Liver (tissue), 9 donors: ENCODE results near the gene HRG. TPM values are rescaled to one million over a fixed set of nuclear protein-coding genes. Genes with fewer than 3 reads are reported as not detected.

Experiments
- DNase-seq: peaks from one replicate; pipeline ENCODE4 v3.0.0-alpha.2; 2017; ENCODE audit warnings: low spot score
- H3K27ac ChIP-seq, 2 donors: one replicate each; pipeline ENCODE4 v1.7.0; 2013; ENCODE audit warnings: inconsistent platforms in 2 of 2, low read length in 2 of 2, control low read depth in 1 of 2, low read depth in 1 of 2, mild to moderate bottlenecking in 1 of 2
- H3K27me3 ChIP-seq, 4 donors: one replicate each; pipeline versions ENCODE4 v1.6.1 to v1.7.0; 2013; ENCODE audit warnings: low read length in 3 of 4, inconsistent platforms in 1 of 4, mild to moderate bottlenecking in 1 of 4, moderate library complexity in 1 of 4; ENCODE audit not compliant: control insufficient read depth in 4 of 4, insufficient read depth in 4 of 4
- H3K36me3 ChIP-seq, 4 donors: one replicate each; pipeline versions ENCODE4 v1.6.1 to v1.7.0; 2013; ENCODE audit warnings: low read length in 3 of 4, mild to moderate bottlenecking in 3 of 4, low read depth in 1 of 4, moderate library complexity in 1 of 4; ENCODE audit not compliant: control insufficient read depth in 4 of 4, insufficient read depth in 3 of 4
- H3K4me1 ChIP-seq, 4 donors: one replicate each; pipeline versions ENCODE4 v1.6.1 to v1.7.0; 2013; ENCODE audit warnings: low read length in 3 of 4, mild to moderate bottlenecking in 3 of 4, moderate library complexity in 1 of 4; ENCODE audit not compliant: control insufficient read depth in 4 of 4, insufficient read depth in 4 of 4
- H3K4me3 ChIP-seq, 3 donors: one replicate each; pipeline versions ENCODE4 v1.6.1 to v1.7.0; 2013; ENCODE audit warnings: low read length in 3 of 3, control low read depth in 1 of 3, low read depth in 1 of 3, mild to moderate bottlenecking in 1 of 3
- H3K9ac ChIP-seq, 2 donors: one replicate each; pipeline ENCODE4 v1.7.0; 2013; ENCODE audit warnings: low read length in 2 of 2, mild to moderate bottlenecking in 2 of 2, moderate library complexity in 2 of 2, control low read depth in 1 of 2, low read depth in 1 of 2
- H3K9me3 ChIP-seq, 4 donors: one replicate each; pipeline versions ENCODE4 v1.6.1 to v1.7.0; 2013; ENCODE audit warnings: low read length in 3 of 4; ENCODE audit not compliant: control insufficient read depth in 4 of 4
- EGR1 ChIP-seq, 2 donors: IDR thresholded peaks; 2 replicates each; pipeline ENCODE4 v1.6.1; 2016 to 2018; ENCODE audit warnings: antibody characterized with exemption in 2 of 2, low read depth in 2 of 2
- FOXA1 ChIP-seq: IDR thresholded peaks from 2 replicates; pipeline ENCODE4 v1.6.1; 2016; ENCODE audit warnings: antibody characterized with exemption
- FOXA2 ChIP-seq: IDR thresholded peaks from 2 replicates; pipeline ENCODE4 v1.6.1; 2016; ENCODE audit warnings: antibody characterized with exemption
- HNF4A ChIP-seq, 2 donors: conservative IDR thresholded peaks; 2 replicates each; pipeline ENCODE4 v1.6.1; 2016; ENCODE audit warnings: antibody characterized with exemption in 2 of 2, mild to moderate bottlenecking in 2 of 2
- HNF4G ChIP-seq: IDR thresholded peaks from 2 replicates; pipeline ENCODE4 v1.6.1; 2016; ENCODE audit warnings: antibody characterized with exemption
- JUND ChIP-seq, 2 donors: IDR thresholded peaks; 2 replicates each; pipeline ENCODE4 v1.6.1; 2016; ENCODE audit warnings: antibody characterized with exemption in 2 of 2
- NR2F2 ChIP-seq: IDR thresholded peaks from 2 replicates; pipeline ENCODE4 v1.6.1; 2016; ENCODE audit warnings: antibody characterized with exemption
- RAD21 ChIP-seq, 2 donors: IDR thresholded peaks; 2 replicates each; pipeline ENCODE4 v1.6.1; 2016; ENCODE audit warnings: antibody characterized with exemption in 2 of 2, mild to moderate bottlenecking in 2 of 2
- RXRA ChIP-seq, 2 donors: IDR thresholded peaks; 2 replicates each; pipeline ENCODE4 v1.6.1; 2017 to 2018; ENCODE audit warnings: antibody characterized with exemption in 2 of 2, mild to moderate bottlenecking in 1 of 2
- SP1 ChIP-seq: IDR thresholded peaks from 2 replicates; pipeline ENCODE4 v1.6.1; 2018; ENCODE audit warnings: antibody characterized with exemption, mild to moderate bottlenecking
- TAF1 ChIP-seq: conservative IDR thresholded peaks from 2 replicates; pipeline ENCODE4 v1.6.1; 2016; ENCODE audit warnings: antibody characterized with exemption, mild to moderate bottlenecking
- YY1 ChIP-seq: IDR thresholded peaks from 2 replicates; pipeline ENCODE4 v1.6.1; 2016; ENCODE audit warnings: antibody characterized with exemption, mild to moderate bottlenecking
- WGBS: extraction: QIAGEN DNeasy Blood & Tissue Kit; methylation state at CpG from one replicate; pipeline ENCODE4 v1.1.7; 2013; 5-methylcytosine and 5-hydroxymethylcytosine counted together
- polyA plus RNA-seq, 2 donors: library from polyadenylated mRNA; stranded (reverse) in 1 of 2; unstranded in 1 of 2; fragments of 200-250 nt in 1 of 2; fragments of >200 nt in 1 of 2; fragmentation: Nextera tagmentation in 1 of 2; extraction: Ambion mirVana in 1 of 2; gene quantifications; one replicate each; pipeline versions ENCODE4 v1.2.1 to v1.2.3, GENCODE V29; 2013 to 2015
- total RNA-seq, 2 donors: library from RNA; depleted of rRNA; stranded (reverse); fragments of >200 nt; gene quantifications; one replicate each; pipeline ENCODE4 v1.2.3, GENCODE V29; 2014
- TF ChIP-seq, protein P1 (sequence below): fragments of 150-350 bp; IDR thresholded peaks from 2 replicates; pipeline ENCODE4 v1.5.1; 2017; ENCODE audit warnings: improper control_type of control experiment, low read depth, low read length; ENCODE audit not compliant: missing input control
- TF ChIP-seq, protein P2 (sequence below): IDR thresholded peaks from 2 replicates; pipeline ENCODE4 v1.6.1; 2016; ENCODE audit warnings: antibody characterized with exemption
- TF ChIP-seq, protein P3 (sequence below): IDR thresholded peaks from 2 replicates; pipeline ENCODE4 v1.6.1; 2016; ENCODE audit warnings: antibody characterized with exemption, mild to moderate bottlenecking
- TF ChIP-seq, protein P4 (sequence below): IDR thresholded peaks from 2 replicates; pipeline ENCODE4 v1.6.1; 2016; ENCODE audit warnings: antibody characterized with exemption
- donor health status: healthy.
- donor health status: healthy.
- donor health status: healthy.
- donor health status: healthy.
- donor health status: healthy.

Gene HRG
- total and polyA plus RNA-seq, 4 donors, result 41.8 to 837 (median 227) TPM

DNA sequence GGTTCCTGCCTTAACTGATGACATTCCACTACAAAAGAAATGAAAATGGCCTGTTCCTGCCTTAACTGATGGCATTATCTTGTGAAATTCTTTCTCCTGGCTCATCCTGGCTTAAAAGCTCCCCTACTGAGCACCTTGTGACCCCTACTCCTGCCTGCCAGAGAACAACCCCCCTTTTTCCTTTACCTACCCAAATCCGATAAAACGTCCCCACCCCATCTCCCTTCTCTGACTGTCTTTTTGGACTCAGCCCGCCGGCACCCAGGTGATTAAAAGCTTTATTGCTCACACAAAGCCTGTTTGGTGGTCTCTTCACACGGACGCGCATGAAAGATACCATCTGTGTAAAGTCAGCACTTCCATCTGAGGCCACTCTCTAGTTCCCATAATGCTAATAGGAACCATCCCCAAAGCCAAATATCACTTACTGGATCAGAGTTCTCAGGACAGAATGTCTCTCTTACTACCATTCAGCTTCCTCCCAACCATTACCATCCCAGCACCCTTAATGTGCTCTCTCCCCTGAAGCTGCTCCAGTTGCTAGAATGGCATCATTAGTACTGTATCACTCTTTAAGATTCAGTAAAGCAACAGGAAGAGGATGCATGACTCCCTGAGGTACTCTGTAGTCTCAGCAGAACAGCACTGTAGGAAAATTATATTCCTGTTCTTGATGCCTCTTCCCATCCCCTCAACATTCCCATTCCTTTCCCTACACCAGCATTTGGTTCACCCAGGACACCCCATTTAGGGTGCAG lies 2.3 kb upstream of the HRG start:
- Histone ChIP-seq H3K36me3 (no peaks in the 10 kb centered on the region), H3K4me1 (peaks cover 0 to 30% (median 14%) of the 10 kb centered on the region in 4 donors), H3K9me3 (no peaks in the 10 kb centered on the region), H3K9ac (no peak overlapping the region), H3K4me3 (no peak overlapping the region), H3K27ac (no peak overlapping the region), H3K27me3 (no peaks in the 10 kb centered on the region)
- 76% methylated on average over 7 of the region's 7 CpGs for WGBS
- TF ChIP-seq, protein P1, sequence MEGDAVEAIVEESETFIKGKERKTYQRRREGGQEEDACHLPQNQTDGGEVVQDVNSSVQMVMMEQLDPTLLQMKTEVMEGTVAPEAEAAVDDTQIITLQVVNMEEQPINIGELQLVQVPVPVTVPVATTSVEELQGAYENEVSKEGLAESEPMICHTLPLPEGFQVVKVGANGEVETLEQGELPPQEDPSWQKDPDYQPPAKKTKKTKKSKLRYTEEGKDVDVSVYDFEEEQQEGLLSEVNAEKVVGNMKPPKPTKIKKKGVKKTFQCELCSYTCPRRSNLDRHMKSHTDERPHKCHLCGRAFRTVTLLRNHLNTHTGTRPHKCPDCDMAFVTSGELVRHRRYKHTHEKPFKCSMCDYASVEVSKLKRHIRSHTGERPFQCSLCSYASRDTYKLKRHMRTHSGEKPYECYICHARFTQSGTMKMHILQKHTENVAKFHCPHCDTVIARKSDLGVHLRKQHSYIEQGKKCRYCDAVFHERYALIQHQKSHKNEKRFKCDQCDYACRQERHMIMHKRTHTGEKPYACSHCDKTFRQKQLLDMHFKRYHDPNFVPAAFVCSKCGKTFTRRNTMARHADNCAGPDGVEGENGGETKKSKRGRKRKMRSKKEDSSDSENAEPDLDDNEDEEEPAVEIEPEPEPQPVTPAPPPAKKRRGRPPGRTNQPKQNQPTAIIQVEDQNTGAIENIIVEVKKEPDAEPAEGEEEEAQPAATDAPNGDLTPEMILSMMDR, result no peak
- TF ChIP-seq FOXA1 (no peak), JUND (IDR thresholded peaks at IDR 0.05) (no peak), EGR1 (IDR thresholded peaks at IDR 0.05; ENCODE audit: low read depth in 2 of 2) (no peak), RXRA (IDR thresholded peaks at IDR 0.05) (no peak), SP1 (no peak), HNF4A (conservative IDR thresholded peaks at IDR 0.05) (no peak)
- TF ChIP-seq, protein P2, sequence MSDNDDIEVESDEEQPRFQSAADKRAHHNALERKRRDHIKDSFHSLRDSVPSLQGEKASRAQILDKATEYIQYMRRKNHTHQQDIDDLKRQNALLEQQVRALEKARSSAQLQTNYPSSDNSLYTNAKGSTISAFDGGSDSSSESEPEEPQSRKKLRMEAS, result no peak
- TF ChIP-seq, protein P3, sequence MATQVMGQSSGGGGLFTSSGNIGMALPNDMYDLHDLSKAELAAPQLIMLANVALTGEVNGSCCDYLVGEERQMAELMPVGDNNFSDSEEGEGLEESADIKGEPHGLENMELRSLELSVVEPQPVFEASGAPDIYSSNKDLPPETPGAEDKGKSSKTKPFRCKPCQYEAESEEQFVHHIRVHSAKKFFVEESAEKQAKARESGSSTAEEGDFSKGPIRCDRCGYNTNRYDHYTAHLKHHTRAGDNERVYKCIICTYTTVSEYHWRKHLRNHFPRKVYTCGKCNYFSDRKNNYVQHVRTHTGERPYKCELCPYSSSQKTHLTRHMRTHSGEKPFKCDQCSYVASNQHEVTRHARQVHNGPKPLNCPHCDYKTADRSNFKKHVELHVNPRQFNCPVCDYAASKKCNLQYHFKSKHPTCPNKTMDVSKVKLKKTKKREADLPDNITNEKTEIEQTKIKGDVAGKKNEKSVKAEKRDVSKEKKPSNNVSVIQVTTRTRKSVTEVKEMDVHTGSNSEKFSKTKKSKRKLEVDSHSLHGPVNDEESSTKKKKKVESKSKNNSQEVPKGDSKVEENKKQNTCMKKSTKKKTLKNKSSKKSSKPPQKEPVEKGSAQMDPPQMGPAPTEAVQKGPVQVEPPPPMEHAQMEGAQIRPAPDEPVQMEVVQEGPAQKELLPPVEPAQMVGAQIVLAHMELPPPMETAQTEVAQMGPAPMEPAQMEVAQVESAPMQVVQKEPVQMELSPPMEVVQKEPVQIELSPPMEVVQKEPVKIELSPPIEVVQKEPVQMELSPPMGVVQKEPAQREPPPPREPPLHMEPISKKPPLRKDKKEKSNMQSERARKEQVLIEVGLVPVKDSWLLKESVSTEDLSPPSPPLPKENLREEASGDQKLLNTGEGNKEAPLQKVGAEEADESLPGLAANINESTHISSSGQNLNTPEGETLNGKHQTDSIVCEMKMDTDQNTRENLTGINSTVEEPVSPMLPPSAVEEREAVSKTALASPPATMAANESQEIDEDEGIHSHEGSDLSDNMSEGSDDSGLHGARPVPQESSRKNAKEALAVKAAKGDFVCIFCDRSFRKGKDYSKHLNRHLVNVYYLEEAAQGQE, result no peak
- no peak for DNase-seq

DNA sequence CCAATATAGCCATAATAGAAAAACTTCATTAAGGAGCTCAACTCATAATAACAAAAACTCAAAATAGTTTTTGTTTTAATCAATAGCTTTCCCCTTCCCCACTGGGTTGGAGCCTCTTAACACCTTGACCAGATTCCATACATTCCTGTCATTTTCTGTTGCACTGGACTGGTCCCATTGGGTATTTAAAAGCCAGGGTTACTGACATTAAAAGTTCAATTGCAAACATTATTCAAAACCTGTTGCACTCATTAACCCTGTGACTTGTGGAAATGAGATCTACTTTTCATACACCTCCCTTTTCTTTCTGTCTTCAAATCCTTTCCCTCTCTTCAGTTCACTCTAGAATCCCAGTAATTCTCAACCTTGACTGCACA lies 1.7 kb upstream of the HRG start:
- no peaks in the 10 kb centered on the region for H3K27me3 ChIP-seq
- no peak for DNase-seq
- H3K36me3 ChIP-seq, result peaks cover 0 to 3% (median 1%) of the 10 kb centered on the region in 4 donors
- no peak overlapping the region for H3K4me3 ChIP-seq
- no peak overlapping the region for H3K9ac ChIP-seq
- TF ChIP-seq TAF1, result no peak
- TF ChIP-seq HNF4G, result no peak
- no peak for TF ChIP-seq FOXA2
- no peak for TF ChIP-seq RXRA (IDR thresholded peaks at IDR 0.05)
- TF ChIP-seq, protein P2, result no peak
- no peak for TF ChIP-seq JUND (IDR thresholded peaks at IDR 0.05)
- TF ChIP-seq NR2F2, result no peak
- no peak for TF ChIP-seq YY1
- TF ChIP-seq, protein P4, sequence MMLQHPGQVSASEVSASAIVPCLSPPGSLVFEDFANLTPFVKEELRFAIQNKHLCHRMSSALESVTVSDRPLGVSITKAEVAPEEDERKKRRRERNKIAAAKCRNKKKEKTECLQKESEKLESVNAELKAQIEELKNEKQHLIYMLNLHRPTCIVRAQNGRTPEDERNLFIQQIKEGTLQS, result no peak
- no peak for TF ChIP-seq RAD21 (IDR thresholded peaks at IDR 0.05)
- TF ChIP-seq EGR1 (IDR thresholded peaks at IDR 0.05; ENCODE audit: low read depth in 2 of 2), result no peak
- H3K9me3 ChIP-seq, result no peaks in the 10 kb centered on the region
- H3K27ac ChIP-seq, result no peak overlapping the region
- peaks cover 0 to 31% (median 15%) of the 10 kb centered on the region in 4 donors for H3K4me1 ChIP-seq
